HUDEP-2 (cell line): ENCODE data around the gene TMEM213.

Experiments
- DNase-seq, 76 experiments: peaks; one replicate each; lab custom pipeline; 2025; ENCODE audit not compliant: unreplicated experiment in 76 of 76; lab: John Stamatoyannopoulos, UW

The TMEM213 gene

GRCh38 chr7:138871814-138872090, 74.0 kb downstream of the TMEM213 start:
- DNase-seq, result no peak

DNA sequence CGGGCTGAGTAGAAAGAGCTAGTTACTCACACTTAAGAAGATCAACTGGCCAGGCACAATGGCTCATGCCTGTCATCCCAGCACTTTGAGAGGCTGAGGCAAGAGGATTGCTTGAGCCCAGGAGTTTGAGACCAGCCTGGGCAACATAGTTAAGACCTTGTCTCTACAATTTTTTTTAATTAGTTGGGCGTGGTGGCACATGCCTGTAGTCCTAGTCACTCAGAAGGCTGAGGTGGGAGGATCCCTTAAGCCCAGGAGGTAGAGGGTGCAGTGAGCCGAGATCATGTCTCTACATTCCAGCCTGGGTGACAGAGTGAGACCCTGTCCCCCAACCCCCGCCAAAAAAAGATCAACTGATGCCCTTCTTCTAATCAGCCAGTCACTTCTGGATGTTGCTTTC, 74.8 kb downstream of the TMEM213 start:
- DNase-seq, result peak in 1 of 76 experiments; percentile 7

GRCh38 chr7:138873220-138873892, 75.6 kb downstream of the TMEM213 start:
- no peak for DNase-seq

- no peak for DNase-seq
These were observed 78.0 kb downstream of the TMEM213 start for GRCh38 chr7:138875794-138876193.

DNA sequence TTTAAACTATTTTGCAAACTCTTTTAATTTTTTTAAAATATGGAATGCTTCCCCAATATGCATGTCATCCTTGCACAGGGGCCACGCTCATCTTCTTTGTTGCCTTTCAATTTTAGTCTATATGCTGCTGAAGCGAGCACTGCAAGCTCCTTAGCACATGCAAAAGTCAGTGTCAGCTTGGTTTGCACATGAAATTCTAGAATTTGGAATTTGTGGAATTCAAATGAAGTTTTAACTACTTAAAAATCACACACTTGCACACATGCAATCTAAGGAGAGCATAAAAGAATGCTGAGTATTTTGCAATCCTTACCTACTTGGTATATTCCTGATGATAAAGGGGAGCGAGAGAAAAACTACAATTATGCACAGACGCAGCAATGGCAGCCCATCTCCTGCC, 78.5 kb downstream of the TMEM213 start:
- no peak for DNase-seq

DNA sequence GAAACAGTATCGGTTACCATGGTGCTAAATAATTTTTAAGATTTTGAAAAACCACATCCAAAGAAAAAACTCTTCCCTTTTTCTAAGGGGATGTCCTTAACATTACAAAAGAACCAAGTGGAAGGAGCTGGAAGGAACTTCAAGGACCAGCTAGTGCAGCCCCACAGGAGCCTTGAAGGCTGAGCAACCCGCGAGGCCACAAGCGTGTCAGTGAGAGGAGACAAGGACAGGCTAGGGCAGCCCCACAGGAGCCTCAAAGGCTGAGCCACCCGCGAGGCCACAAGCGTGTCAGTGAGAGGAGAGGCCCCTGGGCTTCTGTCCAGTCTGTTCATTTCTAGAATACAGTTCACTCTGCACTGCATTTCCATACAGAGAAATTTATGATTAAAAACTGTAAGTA, 80.3 kb downstream of the TMEM213 start:
- no peak for DNase-seq

DNA sequence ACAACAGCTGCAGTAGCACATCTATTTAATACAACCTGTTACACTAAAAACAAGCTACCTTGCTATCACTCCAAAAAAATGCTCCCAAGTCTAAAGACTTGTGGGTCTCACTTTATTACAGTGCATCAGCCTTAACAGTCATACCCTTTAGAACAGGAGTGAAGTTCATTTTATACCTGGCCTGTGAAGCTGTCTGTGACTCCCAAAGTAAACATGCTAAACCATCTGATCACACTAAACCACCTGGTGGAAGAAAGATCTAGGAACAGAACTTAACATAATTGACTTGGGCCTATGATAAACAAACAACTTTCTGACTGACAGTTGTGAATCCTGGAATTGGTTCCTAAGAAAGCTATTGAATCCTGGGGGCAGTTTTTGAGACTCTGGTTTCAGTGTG, 81.1 kb downstream of the TMEM213 start:
- DNase-seq, result no peak

DNA sequence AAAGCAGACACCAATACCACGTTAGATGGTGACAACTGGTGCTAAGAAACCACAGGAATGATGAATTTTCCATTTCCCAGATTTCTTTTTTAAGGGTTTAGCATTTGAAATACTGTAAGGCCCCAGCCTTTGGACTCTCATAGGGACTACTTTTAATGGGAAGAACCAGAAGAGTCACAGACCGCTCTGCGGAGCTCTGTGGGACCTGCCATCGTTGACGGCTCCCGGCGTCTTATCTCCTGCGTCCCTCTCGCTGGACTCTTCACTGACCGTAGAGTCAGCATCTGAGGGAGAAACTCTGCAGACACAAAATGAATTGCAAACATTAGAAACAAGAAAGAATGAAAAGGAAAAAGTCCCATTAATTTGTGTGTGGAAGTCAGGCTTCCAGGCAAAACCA, 81.6 kb downstream of the TMEM213 start:
- no peak for DNase-seq

- DNase-seq, result peak in 12 of 76 experiments; percentile 2 to 50 (median 18)
These were observed 83.2 kb downstream of the TMEM213 start for GRCh38 chr7:138880881-138881578.

GRCh38 chr7:138881579-138882188, 83.9 kb downstream of the TMEM213 start:
- DNase-seq, result no peak

DNA sequence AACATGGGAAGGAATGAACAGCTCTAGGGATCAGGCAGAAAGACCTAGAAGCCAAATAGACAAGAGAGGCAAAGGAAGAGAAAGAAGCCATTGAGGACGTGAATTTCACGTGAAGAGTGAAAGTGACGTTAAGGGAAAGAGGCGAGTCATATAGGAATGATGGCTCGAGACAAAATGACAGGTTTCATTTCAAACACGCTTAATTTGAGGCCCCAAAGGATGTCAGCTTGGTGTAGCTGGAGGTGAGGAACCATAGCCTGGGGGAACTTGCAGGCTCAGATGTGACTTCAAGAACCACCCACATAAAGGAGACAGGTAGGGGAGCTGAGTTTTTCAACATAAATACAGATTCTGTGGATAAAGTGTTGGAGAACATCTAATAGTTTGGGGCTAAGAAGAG, 84.5 kb downstream of the TMEM213 start:
- no peak for DNase-seq

- DNase-seq, result no peak
These were observed 87.8 kb downstream of the TMEM213 start for GRCh38 chr7:138885383-138886147.

- peak in 34 of 76 experiments; percentile 8 to 71 (median 48) for DNase-seq
These were observed 88.7 kb downstream of the TMEM213 start for GRCh38 chr7:138886501-138886917.

- no peak for DNase-seq
These were observed 89.4 kb downstream of the TMEM213 start for GRCh38 chr7:138887085-138887710.
